DMS 273 treated with DMSO at 0.1 percent for 48 hours (cell line): Measurements from ENCODE around the gene ULK3.
A peak's percentile ranks its signal among the peaks of the same experiment; 100 is the strongest.

Experiments
- DNase-seq: peaks from one replicate; lab custom pipeline; 2025; lab: John Stamatoyannopoulos, UW

The ULK3 gene

DNA sequence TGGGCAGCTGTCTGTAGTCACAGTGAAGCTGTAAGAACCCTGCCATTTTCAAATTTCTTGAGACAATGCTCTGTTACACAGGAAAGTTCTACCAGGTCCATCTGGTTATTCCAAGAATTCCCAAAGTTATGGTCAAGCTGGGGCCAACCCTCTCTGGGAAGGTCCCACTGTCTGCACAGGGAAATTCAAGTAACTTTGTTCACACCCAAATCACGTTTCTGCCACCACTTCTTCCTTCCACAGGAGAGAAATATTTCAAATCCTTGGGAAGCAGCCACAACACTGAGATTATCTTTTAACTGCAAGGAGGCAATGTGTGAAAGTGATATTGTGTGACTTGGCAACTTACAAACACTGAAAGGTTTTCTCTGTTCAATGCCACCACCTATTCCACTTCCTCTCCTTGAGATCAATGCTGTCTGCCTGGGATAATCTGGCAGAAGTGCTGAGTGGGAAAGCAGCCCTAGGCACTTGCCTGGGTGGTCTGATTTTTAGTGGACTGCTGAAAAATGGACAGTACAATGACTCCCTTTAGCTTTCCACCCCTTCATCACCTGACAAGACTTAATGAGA is 24.6 kb upstream of the ULK3 start:
- DNase-seq = no peak

DNA sequence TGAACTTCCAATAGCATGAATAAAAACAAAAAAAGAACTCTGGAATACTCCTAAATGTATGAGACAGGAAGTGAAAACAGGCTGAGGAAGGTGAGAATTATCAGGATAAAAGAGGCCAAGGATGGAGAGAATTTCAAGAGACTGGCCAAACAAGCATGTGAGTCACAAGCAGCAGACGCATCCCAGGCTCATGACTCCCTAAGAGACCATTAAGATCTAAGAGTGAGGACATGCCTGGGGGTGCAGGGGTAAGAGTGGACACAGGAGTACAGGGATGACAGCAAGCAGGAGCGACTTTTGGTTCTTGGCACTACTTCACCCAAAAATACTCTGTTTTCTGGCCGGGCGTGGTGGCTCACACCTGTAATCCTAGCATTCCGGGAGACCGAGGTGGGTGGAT is 23.1 kb upstream of the ULK3 start:
- no peak for DNase-seq

DNA sequence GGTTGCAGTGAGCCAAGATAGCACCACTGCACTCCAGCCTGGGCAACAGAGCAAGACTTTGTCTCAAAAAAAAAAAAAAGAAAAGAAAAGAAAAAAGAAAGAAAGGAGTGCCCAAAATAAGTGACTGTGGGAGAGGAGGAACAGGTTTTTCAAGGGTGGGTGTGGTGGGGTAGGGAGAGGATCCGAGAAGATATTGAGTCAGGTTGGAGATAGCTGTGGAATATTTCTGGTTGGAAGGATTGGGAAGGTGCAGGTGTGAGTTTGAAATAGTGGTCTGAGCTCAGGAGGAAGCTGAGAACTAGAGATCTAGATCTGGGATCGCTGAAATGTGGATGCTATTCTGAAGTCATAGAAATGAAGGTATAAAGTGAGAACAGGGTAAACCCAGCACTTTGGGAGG is 22.4 kb upstream of the ULK3 start:
- no peak for DNase-seq

- DNase-seq = no peak
These were observed 21.3 kb upstream of the ULK3 start for GRCh38 chr15:74864296-74864695.

GRCh38 chr15:74863239-74864056 is 20.5 kb upstream of the ULK3 start:
- DNase-seq = no peak

DNA sequence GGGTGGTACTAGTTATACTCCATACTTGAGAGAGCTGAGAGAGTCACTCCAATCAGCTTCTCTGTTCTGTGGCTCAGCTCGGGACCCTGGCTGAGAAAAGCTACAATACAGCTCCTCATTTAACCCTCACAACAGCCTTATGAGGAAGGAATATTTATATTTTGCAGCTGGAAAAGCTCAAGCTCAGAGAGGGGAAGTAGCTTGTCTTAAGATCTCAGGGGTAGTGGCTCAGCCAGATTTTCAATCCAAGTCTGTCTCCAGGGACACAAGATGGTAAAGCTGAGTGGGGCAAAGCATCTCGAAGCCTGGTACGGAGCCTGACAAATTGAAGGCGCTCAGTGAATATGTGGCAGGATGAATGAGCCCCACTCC is 15.4 kb upstream of the ULK3 start:
- DNase-seq = no peak

DNA sequence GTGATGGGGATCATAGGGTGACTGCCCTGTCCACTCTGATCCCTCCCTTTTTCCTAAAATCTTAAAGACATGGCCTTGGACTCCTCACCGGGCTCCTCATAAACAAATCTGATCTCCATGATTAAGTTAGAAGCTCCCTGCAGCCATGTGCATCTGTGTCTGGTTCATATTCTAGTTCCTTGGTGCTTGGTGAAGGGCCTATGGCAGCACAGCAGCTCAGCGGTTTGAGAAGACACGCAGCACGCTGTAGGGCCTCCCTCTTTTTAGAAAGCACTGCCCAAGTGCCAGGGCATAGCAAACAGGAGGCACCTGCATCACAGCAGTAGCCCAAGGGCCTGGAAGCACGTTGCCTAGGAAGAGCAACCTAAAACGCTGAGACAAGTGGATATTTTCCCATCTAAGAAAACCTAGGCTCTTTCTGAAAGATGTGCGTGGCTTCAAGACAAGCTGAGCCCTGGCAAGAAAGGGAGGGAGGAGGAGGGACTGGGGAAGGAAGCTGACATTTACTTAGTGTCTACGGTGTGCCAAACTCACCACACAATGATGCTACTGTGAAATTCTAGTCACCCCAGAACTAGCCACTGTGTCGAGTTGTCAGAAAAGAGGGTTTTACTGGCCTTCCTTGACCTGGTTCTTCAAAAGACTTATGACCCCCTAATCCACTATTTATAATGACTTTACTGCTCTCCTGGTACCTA is 14.9 kb upstream of the ULK3 start:
- DNase-seq = no peak

DNA sequence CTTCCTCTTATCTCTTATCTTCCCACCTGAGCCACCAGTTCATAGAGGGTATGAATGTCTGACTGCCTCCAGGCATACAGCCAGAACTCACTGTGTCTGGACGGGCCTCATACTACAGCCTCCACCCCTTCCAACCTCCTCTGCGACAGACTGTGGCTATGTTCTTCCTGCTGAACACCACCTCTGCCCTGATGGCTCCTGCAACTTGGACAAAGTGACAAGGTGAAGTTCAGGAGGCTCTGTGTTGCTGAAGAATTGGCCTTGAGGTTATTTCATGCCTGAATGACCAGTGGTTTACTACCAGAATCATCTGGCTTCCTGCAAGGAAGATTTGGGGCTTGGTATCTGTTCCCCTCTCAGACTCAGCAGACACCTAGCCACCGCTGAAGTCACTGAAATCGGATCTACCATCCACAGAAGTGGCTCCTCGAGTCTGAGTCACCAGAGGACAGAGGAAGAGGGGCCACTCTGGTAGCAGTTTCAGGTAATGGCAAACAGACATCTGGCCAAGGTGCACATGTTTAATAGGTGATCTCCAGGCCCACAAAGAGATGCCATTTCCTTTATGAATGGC is 14.2 kb upstream of the ULK3 start:
- no peak for DNase-seq

DNA sequence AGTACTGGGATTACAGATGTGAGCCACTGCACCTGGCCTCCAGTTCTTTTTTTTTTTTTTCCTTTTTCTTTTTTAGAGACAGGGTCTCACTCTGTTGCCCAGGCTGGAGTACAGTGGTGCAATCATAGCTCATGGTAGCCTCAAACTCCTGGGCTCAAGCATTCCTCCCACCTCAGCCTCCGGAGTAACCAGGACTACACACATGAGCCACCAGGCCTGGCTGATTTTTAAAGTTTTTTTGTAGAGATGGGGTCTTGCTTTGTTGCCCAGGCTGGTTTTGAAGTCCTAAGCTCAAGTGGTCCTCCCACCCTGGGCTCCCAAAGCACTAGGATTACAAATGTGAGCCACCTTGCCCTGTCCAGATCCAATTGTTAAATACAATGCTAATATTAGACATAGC is 13.6 kb upstream of the ULK3 start:
- DNase-seq = no peak

DNA sequence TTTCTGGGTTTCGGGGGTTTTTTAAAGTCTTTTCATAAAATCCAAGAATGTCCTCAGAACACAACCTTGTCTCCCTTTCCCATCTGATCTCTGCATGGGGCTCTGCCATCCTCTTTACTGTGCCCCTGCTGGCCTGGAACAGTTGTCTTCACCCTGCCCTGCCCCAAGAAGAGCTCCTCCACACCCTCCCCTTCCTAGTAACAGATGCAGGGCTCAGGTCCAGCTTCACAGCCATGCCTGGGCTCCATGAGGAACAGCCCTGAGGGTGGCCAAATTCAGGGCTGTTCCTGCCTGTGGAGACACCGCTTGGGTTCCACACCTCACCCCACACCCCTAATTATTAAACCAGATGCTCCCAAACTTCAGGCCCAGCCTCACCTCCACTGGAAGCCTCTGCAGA is 12.9 kb upstream of the ULK3 start:
- peak; percentile 12 for DNase-seq

- DNase-seq = no peak
These were observed 11.6 kb upstream of the ULK3 start for GRCh38 chr15:74854453-74855022.

- DNase-seq = no peak
These were observed 9.0 kb upstream of the ULK3 start for GRCh38 chr15:74851960-74852359.

DNA sequence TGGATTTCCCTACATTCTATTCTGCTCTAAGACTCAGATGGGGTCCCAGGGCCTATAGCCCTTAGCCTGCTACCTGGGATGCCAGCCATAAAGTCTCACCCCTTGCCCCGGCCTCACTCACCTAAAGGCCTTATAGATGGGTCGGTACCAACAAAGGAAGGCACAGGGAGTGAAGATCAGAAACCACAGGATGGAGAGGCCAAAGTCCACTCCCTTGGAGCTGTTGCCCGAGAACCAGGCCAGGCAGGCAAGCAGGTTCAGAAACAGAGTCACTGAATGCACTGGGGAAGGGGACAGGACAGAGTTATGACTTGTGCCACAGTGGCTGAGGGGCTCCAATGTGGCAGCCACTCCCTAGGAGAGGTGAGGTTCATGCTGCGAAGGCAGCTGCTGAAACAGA is 7.4 kb upstream of the ULK3 start:
- no peak for DNase-seq

DNA sequence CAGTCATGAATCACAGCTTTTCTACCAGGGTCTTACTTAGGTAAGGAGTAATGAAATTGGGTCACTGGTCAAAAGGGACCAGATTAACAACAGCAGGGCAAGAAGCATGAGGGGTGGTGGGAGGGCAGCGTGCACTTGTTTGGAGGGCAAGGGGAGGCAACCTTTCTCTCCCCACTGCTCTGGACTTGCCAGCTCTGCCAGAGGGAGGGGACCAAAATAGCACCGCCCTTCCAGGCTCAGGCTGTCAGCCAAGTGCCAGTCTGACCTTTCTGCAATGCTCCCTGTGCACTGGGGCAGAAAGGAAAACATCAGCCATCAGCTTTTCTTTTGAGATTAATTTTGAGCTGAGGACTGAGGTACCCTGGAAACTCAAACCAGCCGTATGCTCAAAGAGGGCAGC is 4.5 kb upstream of the ULK3 start:
- no peak for DNase-seq

DNA sequence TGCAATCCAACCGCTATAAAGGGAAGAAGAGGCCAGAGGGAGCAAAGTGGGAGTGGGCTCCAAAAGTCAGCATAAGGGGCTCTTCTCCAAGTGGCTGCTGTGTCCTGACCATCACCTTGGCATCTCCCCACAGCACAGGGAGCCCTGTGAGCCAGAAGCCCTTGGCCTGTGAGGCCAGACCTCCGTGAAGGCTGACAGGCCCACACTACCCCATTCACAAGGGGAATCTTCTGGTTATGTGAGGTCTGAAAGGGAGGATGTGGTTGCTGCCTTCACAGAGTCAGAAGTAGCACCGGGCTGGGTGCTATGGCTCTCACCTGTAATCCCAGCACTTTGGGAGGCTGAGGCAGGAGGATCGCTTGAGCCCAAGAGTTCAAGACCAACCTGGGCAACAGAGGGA is 2.6 kb upstream of the ULK3 start:
- DNase-seq = no peak

GRCh38 chr15:74845208-74845568 is 2.2 kb upstream of the ULK3 start:
- DNase-seq = no peak

GRCh38 chr15:74844319-74845207 is 1.6 kb upstream of the ULK3 start:
- no peak for DNase-seq

DNA sequence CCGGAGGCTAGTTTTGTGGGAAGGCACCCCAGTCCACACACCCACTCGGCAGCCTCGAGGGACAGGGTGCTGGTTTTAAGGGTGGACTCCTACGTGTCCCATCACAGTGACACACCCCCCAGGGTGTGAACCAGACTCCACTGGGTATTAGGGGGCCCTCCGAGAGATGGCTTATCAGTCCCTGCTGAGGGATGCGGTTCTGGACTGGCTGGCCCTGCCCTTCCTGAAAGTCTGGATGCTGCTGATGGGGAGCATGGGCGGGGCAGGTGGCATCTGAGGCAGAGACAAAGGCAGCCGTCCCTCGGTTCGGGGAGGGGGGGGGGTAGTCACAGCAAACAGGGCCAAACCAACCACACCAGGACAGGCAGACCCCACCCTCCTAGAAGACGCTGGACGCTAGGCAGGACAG is 939 bp upstream of the ULK3 start:
- no peak for DNase-seq

GRCh38 chr15:74843445-74843828 is 481 bp upstream of the ULK3 start:
- DNase-seq = no peak

DNA sequence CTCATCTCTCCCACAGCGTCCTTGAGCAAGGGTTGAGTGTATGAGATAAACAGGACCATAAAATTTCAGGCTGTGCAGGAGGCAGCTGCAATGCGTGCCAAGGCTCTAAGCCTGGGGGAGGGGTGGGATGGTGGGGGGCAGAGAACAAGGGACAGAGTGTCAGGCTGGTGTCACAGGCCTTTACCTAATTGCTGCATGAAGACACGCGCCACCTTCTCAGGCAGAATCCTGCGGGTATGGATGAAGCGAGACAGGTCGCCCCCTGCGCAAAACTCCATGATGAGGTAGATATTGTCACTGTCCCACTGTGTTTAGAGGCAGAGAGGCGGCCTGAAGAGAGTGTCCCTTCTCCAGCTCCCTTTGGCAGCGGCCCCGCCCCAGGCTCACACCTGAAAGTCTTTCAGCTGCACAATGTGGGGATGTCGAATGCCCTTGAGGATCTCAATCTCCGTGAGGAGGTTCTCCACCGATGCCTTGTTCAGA is 1.0 kb downstream of the ULK3 start:
- DNase-seq = no peak
